HTR-8/SVneo (cell line): ENCODE measurements around the gene DMBX1.
A peak's percentile ranks its signal among the peaks of the same experiment; 100 is the strongest.

ENCODE experiments used
- DNase-seq: peaks from one replicate; pipeline ENCODE4 v3.0.0; 2011; ENCODE audit warnings: low spot score, mixed read lengths; ENCODE audit not compliant: insufficient read length
- FAIRE-seq: peaks from 2 replicates; lab custom pipeline; 2011; peaks lifted over from hg19 to GRCh38; lab: Jason Lieb, UNC

DMBX1 gene

GRCh38 chr1:46497020-46497419 lies 7.4 kb downstream of the DMBX1 start:
- DNase-seq (no peak), FAIRE-seq (no peak)

- DNase-seq (no peak), FAIRE-seq (no peak)
Measured at GRCh38 chr1:46497665-46498064, 8.0 kb downstream of the DMBX1 start.

DNA sequence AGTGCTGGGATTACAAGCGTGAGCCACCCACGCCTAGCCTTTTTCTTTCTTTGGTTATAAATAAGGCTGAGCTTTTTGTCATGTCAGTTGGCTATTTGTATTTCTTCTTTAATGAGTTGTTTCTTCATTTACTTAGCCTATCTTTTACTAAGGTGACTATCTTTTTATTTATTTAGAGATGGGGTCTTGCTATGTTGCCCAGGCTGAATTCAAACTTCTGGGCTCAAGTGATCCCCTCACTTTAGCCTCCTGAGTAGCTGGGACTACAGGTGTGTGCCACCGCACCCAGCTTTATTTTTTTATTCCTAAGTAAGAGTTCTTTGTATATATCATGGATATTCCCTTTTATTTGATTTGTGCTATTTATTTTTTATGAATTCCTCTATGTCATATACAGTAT lies 11.9 kb downstream of the DMBX1 start:
- DNase-seq (no peak), FAIRE-seq (no peak)

GRCh38 chr1:46503421-46503820 lies 13.8 kb downstream of the DMBX1 start:
- FAIRE-seq (no peak), DNase-seq (no peak)

- no peak for FAIRE-seq
- DNase-seq, result no peak
Measured at GRCh38 chr1:46506470-46507219, 17.0 kb downstream of the DMBX1 start.

GRCh38 chr1:46508757-46509156 lies 19.1 kb downstream of the DMBX1 start:
- no peak for FAIRE-seq
- no peak for DNase-seq

GRCh38 chr1:46510341-46510997 lies 20.8 kb downstream of the DMBX1 start:
- DNase-seq (no peak), FAIRE-seq (no peak)

GRCh38 chr1:46510998-46511365 lies 21.3 kb downstream of the DMBX1 start:
- FAIRE-seq (no peak), DNase-seq (no peak)

- FAIRE-seq, result no peak
- no peak for DNase-seq
Measured at GRCh38 chr1:46512135-46512791, 22.6 kb downstream of the DMBX1 start.

GRCh38 chr1:46512792-46513190 lies 23.2 kb downstream of the DMBX1 start:
- no peak for FAIRE-seq

GRCh38 chr1:46513536-46513935 lies 23.9 kb downstream of the DMBX1 start:
- no peak for FAIRE-seq

More at GRCh38 chr1:46512792-46513190, 23.2 kb downstream of the DMBX1 start:
- no peak for DNase-seq

GRCh38 chr1:46515576-46515975 lies 25.9 kb downstream of the DMBX1 start:
- DNase-seq (no peak), FAIRE-seq (no peak)

More at GRCh38 chr1:46513536-46513935, 23.9 kb downstream of the DMBX1 start:
- no peak for DNase-seq

GRCh38 chr1:46516200-46516950 lies 26.7 kb downstream of the DMBX1 start:
- FAIRE-seq, result no peak
- no peak for DNase-seq

DNA sequence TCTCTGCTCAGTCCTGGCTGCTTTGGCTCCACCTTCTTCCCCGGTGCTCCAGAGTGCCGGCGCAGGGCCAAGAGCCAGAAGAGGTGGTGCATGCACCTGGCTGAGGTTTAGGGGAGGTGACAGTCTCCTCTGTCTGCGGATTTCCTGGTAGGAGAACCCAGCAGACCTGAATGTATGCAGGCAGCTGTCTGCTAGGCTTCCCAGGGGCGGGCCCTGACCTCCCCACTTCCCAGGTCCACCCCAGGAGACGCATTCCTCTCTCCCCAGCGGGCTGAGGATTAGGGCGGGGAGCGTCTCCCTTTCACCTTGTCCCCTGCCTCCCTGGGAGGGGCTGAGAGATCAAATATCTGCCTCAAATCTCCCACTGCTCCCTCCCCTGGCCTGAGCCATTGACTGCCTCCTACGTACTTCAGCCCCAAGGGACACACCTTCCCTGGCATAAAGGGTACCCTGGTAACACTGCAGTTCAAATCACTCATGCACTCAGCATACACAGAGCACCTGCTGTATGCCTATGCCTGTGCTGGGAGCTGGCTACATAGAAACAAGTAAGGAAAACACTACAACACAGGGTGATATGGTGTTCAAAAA lies 27.5 kb downstream of the DMBX1 start:
- DNase-seq (no peak), FAIRE-seq (no peak)

DNA sequence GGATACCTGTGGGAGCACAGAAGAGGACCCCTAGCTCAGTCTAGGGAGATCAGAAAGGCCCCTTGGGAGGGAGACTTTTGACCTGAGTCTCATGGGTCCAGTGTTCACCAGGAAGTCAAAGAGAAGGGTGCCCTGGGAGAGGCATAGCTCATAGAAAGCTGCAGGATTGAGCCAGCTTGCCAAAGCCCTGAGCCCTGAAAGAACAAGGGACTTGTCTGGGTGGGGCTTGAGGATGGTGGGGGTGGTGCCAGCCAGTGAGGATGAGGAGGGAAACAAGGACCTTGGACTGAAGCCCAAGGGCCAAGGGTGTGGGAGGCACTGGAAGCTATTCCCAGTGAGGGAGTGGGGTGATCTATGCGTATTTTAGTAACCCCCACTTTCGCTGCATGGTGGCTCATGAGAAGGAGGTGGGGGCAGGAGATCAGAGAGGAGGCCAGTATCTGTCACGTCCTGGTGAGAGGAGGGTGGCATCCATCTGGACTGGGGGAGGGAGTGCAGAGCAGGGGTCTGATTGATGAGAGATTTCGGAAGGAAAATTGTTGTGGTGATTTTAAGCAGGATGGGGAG lies 28.4 kb downstream of the DMBX1 start:
- FAIRE-seq, result no peak
- no peak for DNase-seq

DNA sequence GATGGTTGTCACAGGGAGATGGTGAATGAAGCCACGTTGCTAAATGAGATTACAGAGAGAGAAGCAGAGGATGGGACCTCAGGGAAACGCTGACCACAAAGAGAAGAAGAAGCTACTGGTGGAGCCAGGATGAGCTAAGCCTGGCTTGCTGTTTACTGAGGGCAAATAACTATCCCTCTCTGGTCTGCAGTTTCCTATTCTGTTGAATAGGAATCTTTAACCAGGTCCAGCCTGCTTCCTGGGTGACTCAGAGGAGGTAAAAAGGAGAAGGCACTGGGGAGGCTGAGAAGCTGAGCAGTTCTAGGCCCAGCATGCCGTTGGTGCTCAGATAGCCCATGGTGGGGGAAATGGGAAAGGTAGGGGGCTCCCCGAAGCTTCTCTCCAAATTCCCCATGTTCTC lies 29.6 kb downstream of the DMBX1 start:
- FAIRE-seq (no peak), DNase-seq (no peak)

- DNase-seq (peak; percentile 83), FAIRE-seq (peak; percentile 94)
Measured at GRCh38 chr1:46520063-46520911, 30.7 kb downstream of the DMBX1 start.

- no peak for FAIRE-seq
- DNase-seq, result no peak
Measured at GRCh38 chr1:46521414-46521813, 31.8 kb downstream of the DMBX1 start.
